Ovary (tissue), 9 donors: Measurements from ENCODE around the gene DMBX1. TPM values are rescaled to one million over a fixed set of nuclear protein-coding genes. Genes with fewer than 3 reads are reported as not detected.

Experiments used
- DNase-seq, 5 donors: peaks; one replicate each; pipeline ENCODE4 v3.0.0-alpha.2; 2019 to 2020
- H3K27ac ChIP-seq, 2 donors: fragments of 200-600 bp; one replicate each; pipeline versions ENCODE4 v1.5.1 to v1.8.0; 2019 to 2022
- H3K27me3 ChIP-seq: fragments of 200-600 bp; one replicate; pipeline ENCODE4 v1.8.0; 2022
- H3K36me3 ChIP-seq: fragments of 200-600 bp; sonication (generic); one replicate; pipeline ENCODE4 v1.5.1; 2019
- H3K4me1 ChIP-seq: one replicate; pipeline ENCODE4 v1.8.1; 2013; ENCODE audit warnings: mild to moderate bottlenecking, moderate library complexity; ENCODE audit not compliant: insufficient read depth
- H3K4me3 ChIP-seq: fragments of 200-600 bp; sonication (generic); one replicate; pipeline ENCODE4 v1.5.1; 2017
- H3K9me3 ChIP-seq, 2 donors: fragments of 200-600 bp in 1 of 2; sonication (generic) in 1 of 2; one replicate each; pipeline versions ENCODE4 v1.5.1 to v1.8.1; 2013 to 2019; ENCODE audit warnings: mild to moderate bottlenecking in 1 of 2, moderate library complexity in 1 of 2
- EP300 ChIP-seq: sonication (generic); formaldehyde crosslinking; IDR thresholded peaks from one replicate; pipeline ENCODE4 v1.6.1; 2017; ENCODE audit warnings: antibody characterized with exemption
- POLR2A ChIP-seq: fragments of 450-650 bp; IDR thresholded peaks from one replicate; pipeline ENCODE4 v1.6.1; 2017; ENCODE audit warnings: antibody characterized with exemption, mild to moderate bottlenecking, moderate library complexity
- WGBS, 3 donors: extraction: QIAGEN DNeasy Blood & Tissue Kit in 1 of 3; methylation state at CpG; one replicate each; pipeline versions ENCODE4 v1.1.5 to v1.1.7; 2013 to 2017; 5-methylcytosine and 5-hydroxymethylcytosine counted together
- intact Hi-C, 4 donors: fragments of 100-400 bp; cut with DNase I; formaldehyde crosslinking; loops; one replicate each; pipeline versions ENCODE4 v1.11.0 to v1.15.1; 2022 to 2023
- polyA plus RNA-seq, 2 donors: library from polyadenylated mRNA; stranded (reverse); fragments of 200-250 nt in 1 of 2; fragments of 350-450 nt in 1 of 2; fragmentation: Illumina TruSeq in 1 of 2; extraction: RNeasy Lipid Tissue Mini Kit (QIAGEN cat#74804) in 1 of 2; gene quantifications; one replicate each; pipeline ENCODE4 v1.2.3, GENCODE V29; 2013 to 2014
- total RNA-seq, 7 donors: library from RNA; depleted of rRNA in 2 of 7; stranded (reverse); fragments of >200 nt in 2 of 7; fragmentation: NEBNext Ultra II Directional in 3 of 7; extraction: Animal tissue kit (Norgen Biotek cat#: 25700) in 3 of 7; gene quantifications; one replicate each; pipeline versions ENCODE4 v1.1.0 to v1.2.4, GENCODE V29; 2016 to 2023
- TF ChIP-seq, protein P1 (sequence below), 3 donors: fragments of 450-650 bp in 2 of 3; fragments of 200-600 bp in 1 of 3; IDR thresholded peaks; one replicate each; pipeline versions ENCODE4 v1.5.1 to v1.8.0; 2016 to 2022; ENCODE audit warnings: antibody characterized with exemption in 3 of 3, mild to moderate bottlenecking in 1 of 3
- donor health status: DM: no; HTN: no; CAD: no; lungs with moderate emphysema.
- donor health status: DM: no; HTN: no; CAD: no.
- donor health status: Bipolar disorder and iron deficiency.
- donor health status: DM: yes; HTN: yes; CAD: no.
- donor health status: DM: no; HTN: no; CAD: no.
- donor health status: DM: yes; HTN: yes; CAD: no.

The DMBX1 gene
- total and polyA plus RNA-seq, 9 donors, result not detected

DNA sequence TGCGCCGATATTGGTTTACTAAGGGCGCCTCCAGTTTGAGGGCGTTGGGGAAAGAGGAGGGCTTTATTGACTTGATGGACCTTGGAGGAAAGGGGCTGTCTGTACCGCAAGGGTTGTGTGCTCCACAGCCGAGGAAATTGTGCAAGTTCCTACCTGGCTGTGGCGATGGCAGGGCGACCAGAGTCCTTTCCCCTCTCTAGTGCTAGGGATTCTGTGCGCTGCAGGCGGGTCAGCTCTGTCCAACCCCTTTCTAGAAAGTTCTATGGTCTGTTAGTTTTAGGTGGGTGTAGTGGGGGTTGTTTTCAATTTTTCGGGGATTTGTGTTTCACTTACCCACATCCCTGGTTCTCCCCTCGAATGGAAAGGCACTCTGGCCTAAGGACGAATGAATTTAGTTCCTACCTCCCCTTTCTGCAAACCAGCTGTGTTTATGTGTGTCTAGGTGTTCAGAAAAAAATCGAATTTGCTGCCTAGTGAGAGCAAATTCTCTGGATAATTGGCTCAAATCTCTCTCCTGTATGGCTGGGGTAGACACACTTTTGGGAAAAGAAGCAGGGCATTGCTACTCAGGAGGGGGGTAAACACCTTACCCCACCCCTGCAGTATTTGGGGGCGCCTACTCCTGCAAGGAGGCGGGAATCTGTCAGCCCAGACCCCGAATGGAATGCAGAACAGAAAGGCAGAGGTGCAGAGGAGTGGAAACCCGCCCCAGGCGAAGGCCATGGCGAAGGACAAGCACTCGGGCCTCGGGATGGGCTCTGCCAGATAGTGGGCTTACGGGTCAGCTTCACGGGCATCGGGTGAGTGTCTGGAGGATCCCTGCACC lies 2.0 kb downstream of the DMBX1 start:
- no peaks in the 10 kb centered on the region for H3K9me3 ChIP-seq
- no peak for DNase-seq
- no peak overlapping the region for H3K4me3 ChIP-seq
- TF ChIP-seq EP300 (no peak), POLR2A (no peak)
- TF ChIP-seq, protein P1, sequence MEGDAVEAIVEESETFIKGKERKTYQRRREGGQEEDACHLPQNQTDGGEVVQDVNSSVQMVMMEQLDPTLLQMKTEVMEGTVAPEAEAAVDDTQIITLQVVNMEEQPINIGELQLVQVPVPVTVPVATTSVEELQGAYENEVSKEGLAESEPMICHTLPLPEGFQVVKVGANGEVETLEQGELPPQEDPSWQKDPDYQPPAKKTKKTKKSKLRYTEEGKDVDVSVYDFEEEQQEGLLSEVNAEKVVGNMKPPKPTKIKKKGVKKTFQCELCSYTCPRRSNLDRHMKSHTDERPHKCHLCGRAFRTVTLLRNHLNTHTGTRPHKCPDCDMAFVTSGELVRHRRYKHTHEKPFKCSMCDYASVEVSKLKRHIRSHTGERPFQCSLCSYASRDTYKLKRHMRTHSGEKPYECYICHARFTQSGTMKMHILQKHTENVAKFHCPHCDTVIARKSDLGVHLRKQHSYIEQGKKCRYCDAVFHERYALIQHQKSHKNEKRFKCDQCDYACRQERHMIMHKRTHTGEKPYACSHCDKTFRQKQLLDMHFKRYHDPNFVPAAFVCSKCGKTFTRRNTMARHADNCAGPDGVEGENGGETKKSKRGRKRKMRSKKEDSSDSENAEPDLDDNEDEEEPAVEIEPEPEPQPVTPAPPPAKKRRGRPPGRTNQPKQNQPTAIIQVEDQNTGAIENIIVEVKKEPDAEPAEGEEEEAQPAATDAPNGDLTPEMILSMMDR (IDR thresholded peaks at IDR 0.05), result no peak
- no peaks in the 10 kb centered on the region for H3K4me1 ChIP-seq
- H3K36me3 ChIP-seq, result no peaks in the 10 kb centered on the region
- intact Hi-C loops, result no loop called here
- H3K27me3 ChIP-seq, result peaks cover 4% of the 10 kb centered on the region
- H3K27ac ChIP-seq, result no peak overlapping the region
- 11 to 16% (median 15%) methylated on average over 25 of the region's 25 CpGs for WGBS, 3 donors

DNA sequence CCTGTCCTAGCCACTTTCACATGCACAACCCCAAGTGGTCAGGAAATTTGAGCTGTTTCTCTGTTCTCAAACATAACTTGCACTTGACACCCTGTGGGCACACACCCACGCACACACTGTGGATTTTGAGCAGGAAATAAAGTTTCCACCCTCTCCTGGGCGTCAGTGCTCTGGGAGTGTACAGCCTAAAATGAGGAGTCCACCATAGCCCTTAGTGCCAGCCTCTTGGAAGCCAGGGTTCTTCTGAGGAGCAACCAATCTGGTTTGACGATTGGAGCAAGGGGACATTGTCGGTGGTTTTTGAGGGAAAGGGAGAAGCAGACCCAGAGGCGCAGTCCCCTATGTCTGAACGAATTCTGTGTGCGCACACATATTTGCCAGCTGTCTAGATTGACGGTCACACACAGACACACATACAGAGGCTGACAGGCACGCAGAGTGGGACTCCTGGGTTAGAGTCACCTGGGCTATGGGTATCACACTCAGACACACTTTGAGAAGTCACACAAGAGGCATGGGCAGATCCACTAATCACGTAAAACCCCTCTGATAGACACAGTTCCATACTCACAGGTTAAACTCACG lies 2.7 kb downstream of the DMBX1 start:
- no peaks in the 10 kb centered on the region for H3K4me1 ChIP-seq
- no peak overlapping the region for H3K4me3 ChIP-seq
- H3K27ac ChIP-seq, result no peak overlapping the region
- H3K36me3 ChIP-seq, result no peaks in the 10 kb centered on the region
- TF ChIP-seq POLR2A (no peak), EP300 (no peak)
- TF ChIP-seq, protein P1 (IDR thresholded peaks at IDR 0.05), result no peak
- DNase-seq, result no peak
- H3K9me3 ChIP-seq, result no peaks in the 10 kb centered on the region
- 14 to 21% (median 16%) methylated on average over 11 of the region's 11 CpGs for WGBS, 3 donors
- intact Hi-C loops, result no loop called here
- no peaks in the 10 kb centered on the region for H3K27me3 ChIP-seq

DNA sequence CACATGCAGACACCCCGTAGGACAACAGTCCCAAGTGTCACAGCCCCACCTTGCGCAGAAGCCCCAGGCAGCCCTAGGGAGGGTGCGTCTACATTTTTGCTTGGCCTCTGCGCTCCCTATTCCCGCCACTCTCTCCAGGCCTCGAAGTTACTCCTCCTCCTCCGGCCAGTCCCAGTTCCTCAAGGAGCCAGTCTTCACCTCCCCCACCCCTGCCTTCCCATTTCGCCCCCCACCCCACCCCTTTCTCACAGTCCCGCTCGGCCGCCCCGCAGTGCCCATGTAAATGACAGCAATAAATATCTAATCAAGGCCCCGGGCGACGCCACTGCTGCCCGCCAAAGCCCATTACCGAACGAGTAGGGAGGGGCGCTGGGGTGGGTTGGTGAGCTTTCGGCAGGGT lies 3.2 kb downstream of the DMBX1 start:
- no peak for DNase-seq
- no peaks in the 10 kb centered on the region for H3K4me1 ChIP-seq
- no peaks in the 10 kb centered on the region for H3K36me3 ChIP-seq
- intact Hi-C loops, result no loop called here
- TF ChIP-seq, protein P1 (IDR thresholded peaks at IDR 0.05), result no peak
- TF ChIP-seq POLR2A (no peak), EP300 (no peak)
- WGBS, 3 donors, result 12 to 19% (median 18%) methylated on average over 20 of the region's 20 CpGs
- no peaks in the 10 kb centered on the region for H3K9me3 ChIP-seq
- H3K27me3 ChIP-seq, result no peaks in the 10 kb centered on the region
- H3K4me3 ChIP-seq, result no peak overlapping the region
- no peak overlapping the region for H3K27ac ChIP-seq

DNA sequence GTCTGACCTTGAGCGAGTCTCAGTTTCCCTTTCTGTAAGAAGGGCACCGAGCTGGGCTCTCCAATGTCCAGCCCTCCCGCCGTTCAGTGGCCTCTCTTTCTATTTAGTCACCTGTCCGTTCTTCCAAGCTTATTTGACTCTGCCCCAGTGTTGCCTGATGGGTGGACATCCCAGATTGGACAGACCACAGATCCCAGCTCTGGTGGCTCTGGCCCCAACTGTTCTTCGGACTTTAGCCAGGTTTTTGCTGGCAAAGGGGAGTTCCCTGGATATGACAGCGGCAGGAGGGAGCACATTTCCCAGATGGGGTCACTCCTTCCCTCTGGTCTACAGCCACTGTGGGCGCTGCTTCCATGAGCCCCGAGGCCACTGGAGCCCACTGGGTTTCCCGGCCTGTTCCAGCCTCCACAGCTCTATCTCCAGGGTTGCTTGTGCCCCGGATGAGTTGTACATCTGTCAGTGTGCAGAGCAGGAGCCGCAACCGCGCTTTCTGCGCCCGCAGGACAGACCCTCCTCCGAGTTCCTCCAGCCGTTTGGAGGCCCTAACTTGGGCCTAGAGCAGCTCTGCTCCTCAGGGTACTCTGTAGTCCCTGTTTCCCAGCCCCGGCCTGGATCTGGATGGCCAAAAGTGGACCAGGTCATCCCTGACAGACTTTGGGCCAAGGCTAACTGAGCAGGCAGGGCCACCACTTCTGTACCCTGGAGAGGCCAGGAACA lies 3.8 kb downstream of the DMBX1 start:
- no peaks in the 10 kb centered on the region for H3K9me3 ChIP-seq
- 36 to 51% (median 48%) methylated on average over 19 of the region's 19 CpGs for WGBS, 3 donors
- TF ChIP-seq, protein P1 (IDR thresholded peaks at IDR 0.05), result no peak
- TF ChIP-seq EP300 (no peak), POLR2A (no peak)
- no peaks in the 10 kb centered on the region for H3K36me3 ChIP-seq
- intact Hi-C loops, result no loop called here
- no peaks in the 10 kb centered on the region for H3K4me1 ChIP-seq
- no peak overlapping the region for H3K4me3 ChIP-seq
- DNase-seq, result no peak
- H3K27me3 ChIP-seq, result no peaks in the 10 kb centered on the region
- no peak overlapping the region for H3K27ac ChIP-seq
